HepG2 (cell line): ENCODE results near the gene NEIL3. TPM values are rescaled to one million over a fixed set of nuclear protein-coding genes. Genes with fewer than 3 reads are reported as not detected.

ENCODE experiments used
- ATAC-seq: fragments of 200-7000 bp; cut with Tn5 transposase; 3 replicates; pipeline ENCODE4 v1.9.1; 2020; ENCODE audit warnings: mild to moderate bottlenecking, moderate library complexity
- BruUV-seq: library from RNA; stranded (reverse); fragments of 400-500 nt; replicated peaks from 2 replicates; lab custom pipeline; 2021; lab: Mats Ljungman, UMichigan
- CTCF ChIA-PET: fragments of 300-600 bp; formaldehyde crosslinking; extraction: SDS; loops from one replicate; lab custom pipeline; 2021; ENCODE audit warnings: low total read pairs, inconsistent platforms, low intra/inter-chr PET ratio; lab: Yijun Ruan, JAX
- POLR2A ChIA-PET: fragments of 350-600 bp; sonication (Branson Sonifier 250); formaldehyde crosslinking; loops from one replicate; lab custom pipeline; 2020; ENCODE audit warnings: antibody characterized with exemption, inconsistent platforms; lab: Yijun Ruan, JAX
- DNase-seq: peaks from one replicate; pipeline ENCODE4 v3.0.0-alpha.2; 2015; ENCODE audit warnings: low spot score
- FAIRE-seq: peaks from 3 replicates; lab custom pipeline; 2011; peaks lifted over from hg19 to GRCh38; lab: Jason Lieb, UNC
- H2AFZ ChIP-seq: one replicate; pipeline ENCODE4 v1.6.1; 2011; ENCODE audit warnings: low read length, inconsistent platforms
- H3K27ac ChIP-seq: fragments of 300-600 bp; 3 replicates; pipeline ENCODE4 v1.8.0; 2011; ENCODE audit warnings: mixed run types, mild to moderate bottlenecking, mixed read lengths, low read length, inconsistent platforms; ENCODE audit not compliant: insufficient read depth; ENCODE audit errors: extremely low read length
- H3K27me3 ChIP-seq, 2 experiments: fragments of 200-600 bp in 1 of 2; 2 replicates in 1 of 2; 3 replicates in 1 of 2; pipeline versions ENCODE4 v1.6.0 to v1.8.0; 2011; ENCODE audit warnings: low read length in 2 of 2, mild to moderate bottlenecking in 2 of 2, moderate library complexity in 2 of 2, inconsistent platforms in 1 of 2; ENCODE audit not compliant: insufficient read depth in 2 of 2, control insufficient read depth in 1 of 2
- H3K36me3 ChIP-seq, 2 experiments: fragments of 200-600 bp in 1 of 2; replicated peaks in 1 of 2; 2 replicates in 1 of 2; 3 replicates in 1 of 2; pipeline versions ENCODE4 v1.5.1 to v1.8.0; 2011; ENCODE audit warnings: low read length in 2 of 2, inconsistent platforms in 1 of 2; ENCODE audit not compliant: insufficient read depth in 2 of 2, control insufficient read depth in 1 of 2
- H3K4me1 ChIP-seq: 2 replicates; pipeline ENCODE4 v1.5.1; 2012; ENCODE audit warnings: low read length, inconsistent platforms; ENCODE audit not compliant: insufficient read depth
- H3K4me2 ChIP-seq: 2 replicates; pipeline ENCODE4 v1.6.0; 2011; ENCODE audit warnings: low read depth, low read length, inconsistent platforms
- H3K4me3 ChIP-seq, 3 experiments: fragments of 200-600 bp in 1 of 3; sonication (generic), shearing (Covaris generic) in 1 of 3; replicated peaks in 1 of 3; 2 replicates each; pipeline ENCODE4 v1.5.1; 2011 to 2016; ENCODE audit warnings: low read length in 3 of 3, inconsistent platforms in 2 of 3, low read depth in 2 of 3, mild to moderate bottlenecking in 2 of 3, control low read depth in 1 of 3, mixed read lengths in 1 of 3; ENCODE audit not compliant: insufficient read depth in 1 of 3
- H3K79me2 ChIP-seq: one replicate; pipeline ENCODE4 v1.6.1; 2011; ENCODE audit warnings: low read length, inconsistent platforms; ENCODE audit not compliant: insufficient read depth
- H3K9ac ChIP-seq: 2 replicates; pipeline ENCODE4 v1.6.0; 2011; ENCODE audit warnings: mild to moderate bottlenecking, low read depth, low read length, inconsistent platforms; ENCODE audit not compliant: insufficient read depth
- H3K9me3 ChIP-seq: 2 replicates; pipeline ENCODE4 v1.5.1; 2012; ENCODE audit warnings: mild to moderate bottlenecking, low read length
- H4K20me1 ChIP-seq: 2 replicates; pipeline ENCODE4 v1.6.0; 2011; ENCODE audit warnings: inconsistent platforms, mild to moderate bottlenecking, low read length, moderate library complexity; ENCODE audit not compliant: insufficient read depth
- FOXA3 ChIP-seq: IDR thresholded peaks from 2 replicates; pipeline ENCODE4 v1.6.1; 2016; ENCODE audit warnings: missing genetic modification reagents, missing compliant biosample characterization
- NAIF1 ChIP-seq: sonication (generic); formaldehyde crosslinking; IDR thresholded peaks from 2 replicates; pipeline ENCODE4 v1.5.0; 2020; ENCODE audit warnings: mild to moderate bottlenecking, missing genetic modification reagents, borderline replicate concordance
- SETDB1 ChIP-seq: sonication (generic); formaldehyde crosslinking; IDR thresholded peaks from 2 replicates; pipeline ENCODE4 v1.5.1; 2020; ENCODE audit warnings: missing genetic modification reagents, mild to moderate bottlenecking, borderline replicate concordance
- TAF15 ChIP-seq: fragments of 200-400 bp; formaldehyde crosslinking; IDR thresholded peaks from one replicate; pipeline ENCODE4 v1.6.1; 2018; ENCODE audit warnings: mild to moderate bottlenecking, low read depth, low read length; ENCODE audit not compliant: poor library complexity, severe bottlenecking
- ZMYM3 ChIP-seq: sonication (generic); formaldehyde crosslinking; IDR thresholded peaks from 2 replicates; pipeline ENCODE4 v1.5.1; 2020; ENCODE audit warnings: mild to moderate bottlenecking, missing genetic modification reagents
- ZNF20 ChIP-seq: sonication (generic); formaldehyde crosslinking; IDR thresholded peaks from 2 replicates; pipeline ENCODE4 v1.4.0; 2020; ENCODE audit warnings: mild to moderate bottlenecking, moderate library complexity, missing genetic modification reagents
- ZNF382 ChIP-seq: sonication (generic); formaldehyde crosslinking; IDR thresholded peaks from 2 replicates; pipeline ENCODE4 v1.5.0; 2020; ENCODE audit warnings: missing genetic modification reagents, mild to moderate bottlenecking, borderline replicate concordance
- ZNF431 ChIP-seq: sonication (generic); formaldehyde crosslinking; IDR thresholded peaks from 2 replicates; pipeline ENCODE4 v1.9.0; 2022; ENCODE audit warnings: missing genetic modification reagents, low read depth, mild to moderate bottlenecking, borderline replicate concordance
- ZNF543 ChIP-seq: sonication (generic); formaldehyde crosslinking; IDR thresholded peaks from 2 replicates; pipeline ENCODE4 v1.4.0; 2020; ENCODE audit warnings: mild to moderate bottlenecking, missing genetic modification reagents
- ZNF570 ChIP-seq: sonication (generic); formaldehyde crosslinking; IDR thresholded peaks from 2 replicates; pipeline ENCODE4 v1.4.0; 2020; ENCODE audit warnings: mild to moderate bottlenecking, missing genetic modification reagents, borderline replicate concordance
- ZNF839 ChIP-seq: sonication (generic); formaldehyde crosslinking; IDR thresholded peaks from 2 replicates; pipeline ENCODE4 v1.4.0; 2020; ENCODE audit warnings: missing genetic modification reagents, mild to moderate bottlenecking, borderline replicate concordance
- WGBS: methylation state at CpG from one replicate; pipeline ENCODE4 v1.1.6; 2017; ENCODE audit warnings: low lambda C conversion rate; 5-methylcytosine and 5-hydroxymethylcytosine counted together
- in situ Hi-C: cut with HindIII; loops from 2 replicates; pipeline ENCODE4 v1.10.0; 2017; ENCODE audit warnings: low pct_unique_long_range_greater_than_20kb; ENCODE audit not compliant: extremely low pct_ligation_motif_present
- intact Hi-C: fragments of 100-400 bp; cut with micrococcal nuclease; formaldehyde crosslinking; loops from one replicate; pipeline ENCODE4 v1.10.0; 2022; ENCODE audit not compliant: unreplicated experiment
- polyA plus RNA-seq, 8 experiments: library from polyadenylated mRNA; depleted of rRNA in 3 of 8; stranded (reverse) in 7 of 8; unstranded in 1 of 8; fragments of >200 nt; fragmentation: Illumina TruSeq in 4 of 8; extraction: Trizol in 4 of 8; gene quantifications; 2 replicates each; pipeline versions ENCODE4 v1.2.1 to v1.2.3, GENCODE V29; 2011 to 2016; ENCODE audit warnings: low read depth in 4 of 8, missing spikeins in 1 of 8, mixed read lengths in 1 of 8; ENCODE audit not compliant: insufficient read depth in 1 of 8
- total RNA-seq, 5 experiments: library from RNA; depleted of rRNA; stranded (reverse); fragments of >200 nt; fragmentation: Illumina TruSeq; extraction: Trizol; gene quantifications; 2 replicates each; pipeline ENCODE4 v1.2.3, GENCODE V29; 2016; ENCODE audit warnings: low read depth in 1 of 5
- TF ChIP-seq, protein P1 (sequence below): sonication (generic); formaldehyde crosslinking; IDR thresholded peaks from 2 replicates; pipeline ENCODE4 v1.5.1; 2020; ENCODE audit warnings: mild to moderate bottlenecking, missing genetic modification reagents, moderate library complexity
- TF ChIP-seq, protein P2 (sequence below): sonication (generic); formaldehyde crosslinking; IDR thresholded peaks from 2 replicates; pipeline ENCODE4 v1.8.1; 2023; ENCODE audit warnings: mild to moderate bottlenecking, missing genetic modification reagents

The NEIL3 gene
- total and polyA plus RNA-seq, 2 of the 13 experiments (the other 11 are each of a cell fraction or from before 2014, with no cell fraction given) = 3.5 to 8.4 TPM

DNA sequence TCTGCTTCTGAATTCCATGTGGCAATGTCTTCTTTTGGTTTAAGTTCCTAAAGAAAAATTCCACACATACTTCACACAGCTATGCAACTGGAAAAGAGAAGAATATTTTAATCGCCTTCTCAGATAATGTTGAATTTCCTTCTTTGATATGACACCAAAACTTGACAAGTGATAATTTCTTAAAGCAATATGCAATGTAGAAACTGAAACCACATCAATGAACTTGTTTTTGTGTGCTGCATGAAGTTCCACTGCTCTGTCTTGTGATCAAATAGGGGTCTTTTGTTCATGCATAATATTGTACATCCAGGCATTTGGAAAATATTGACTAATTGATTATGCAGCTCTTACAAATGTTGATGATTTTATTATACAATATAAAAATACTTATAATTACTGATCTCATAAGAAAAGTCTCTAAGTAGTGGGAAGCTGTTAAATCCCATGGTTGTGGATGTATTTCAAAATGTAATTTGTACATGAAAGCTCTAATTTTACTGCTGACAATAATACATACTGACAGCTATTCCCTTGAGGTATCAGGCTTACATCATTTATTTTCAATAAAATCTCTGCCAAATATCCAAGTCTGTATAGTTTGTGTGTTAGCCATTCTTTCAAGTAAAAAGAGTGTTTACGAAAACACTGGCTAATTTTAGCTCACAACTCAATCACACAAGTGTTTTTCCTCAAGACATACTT is 76.1 kb downstream of the NEIL3 start:
- ChIA-PET POLR2A (no interaction called here), CTCF (no interaction called here)
- BruUV-seq = no TSS peak
- intact Hi-C loops = no loop called here
- ATAC-seq = no peak
- DNase-seq = no peak
- Histone ChIP-seq H3K9ac (no peak overlapping the region), H3K4me3 (no peak overlapping the region), H2AFZ (no peak overlapping the region), H3K9me3 (no peaks in the 10 kb centered on the region), H3K79me2 (no peaks in the 10 kb centered on the region), H3K36me3 (no peaks in the 10 kb centered on the region), H3K27me3 (no peaks in the 10 kb centered on the region), H3K4me2 (no peak overlapping the region), H3K27ac (no peak overlapping the region), H4K20me1 (no peaks in the 10 kb centered on the region), H3K4me1 (0 out of 2 replicates have a peak, but pooled peaks cover 5% of the 10 kb centered on the region)
- in situ Hi-C loops = no loop called here
- FAIRE-seq = no peak
- WGBS = 29% methylated on average over 2 of the region's 2 CpGs
- TF ChIP-seq, protein P1, sequence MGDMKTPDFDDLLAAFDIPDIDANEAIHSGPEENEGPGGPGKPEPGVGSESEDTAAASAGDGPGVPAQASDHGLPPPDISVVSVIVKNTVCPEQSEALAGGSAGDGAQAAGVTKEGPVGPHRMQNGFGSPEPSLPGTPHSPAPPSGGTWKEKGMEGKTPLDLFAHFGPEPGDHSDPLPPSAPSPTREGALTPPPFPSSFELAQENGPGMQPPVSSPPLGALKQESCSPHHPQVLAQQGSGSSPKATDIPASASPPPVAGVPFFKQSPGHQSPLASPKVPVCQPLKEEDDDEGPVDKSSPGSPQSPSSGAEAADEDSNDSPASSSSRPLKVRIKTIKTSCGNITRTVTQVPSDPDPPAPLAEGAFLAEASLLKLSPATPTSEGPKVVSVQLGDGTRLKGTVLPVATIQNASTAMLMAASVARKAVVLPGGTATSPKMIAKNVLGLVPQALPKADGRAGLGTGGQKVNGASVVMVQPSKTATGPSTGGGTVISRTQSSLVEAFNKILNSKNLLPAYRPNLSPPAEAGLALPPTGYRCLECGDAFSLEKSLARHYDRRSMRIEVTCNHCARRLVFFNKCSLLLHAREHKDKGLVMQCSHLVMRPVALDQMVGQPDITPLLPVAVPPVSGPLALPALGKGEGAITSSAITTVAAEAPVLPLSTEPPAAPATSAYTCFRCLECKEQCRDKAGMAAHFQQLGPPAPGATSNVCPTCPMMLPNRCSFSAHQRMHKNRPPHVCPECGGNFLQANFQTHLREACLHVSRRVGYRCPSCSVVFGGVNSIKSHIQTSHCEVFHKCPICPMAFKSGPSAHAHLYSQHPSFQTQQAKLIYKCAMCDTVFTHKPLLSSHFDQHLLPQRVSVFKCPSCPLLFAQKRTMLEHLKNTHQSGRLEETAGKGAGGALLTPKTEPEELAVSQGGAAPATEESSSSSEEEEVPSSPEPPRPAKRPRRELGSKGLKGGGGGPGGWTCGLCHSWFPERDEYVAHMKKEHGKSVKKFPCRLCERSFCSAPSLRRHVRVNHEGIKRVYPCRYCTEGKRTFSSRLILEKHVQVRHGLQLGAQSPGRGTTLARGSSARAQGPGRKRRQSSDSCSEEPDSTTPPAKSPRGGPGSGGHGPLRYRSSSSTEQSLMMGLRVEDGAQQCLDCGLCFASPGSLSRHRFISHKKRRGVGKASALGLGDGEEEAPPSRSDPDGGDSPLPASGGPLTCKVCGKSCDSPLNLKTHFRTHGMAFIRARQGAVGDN (CRISPR knock-in tag) = no peak
- no peak for TF ChIP-seq FOXA3
- no peak for TF ChIP-seq ZNF382 (CRISPR knock-in tag)
- TF ChIP-seq ZNF543 = no peak
- no peak for TF ChIP-seq ZNF570 (CRISPR knock-in tag)
- TF ChIP-seq ZNF20 (CRISPR knock-in tag) = no peak
- TF ChIP-seq ZMYM3 = no peak
- TF ChIP-seq ZNF431 (CRISPR knock-in tag) = no peak
- TF ChIP-seq ZNF839 = no peak
- TF ChIP-seq NAIF1 (CRISPR knock-in tag) = no peak
- no peak for TF ChIP-seq SETDB1 (CRISPR knock-in tag)
- no peak for TF ChIP-seq TAF15
- TF ChIP-seq, protein P2, sequence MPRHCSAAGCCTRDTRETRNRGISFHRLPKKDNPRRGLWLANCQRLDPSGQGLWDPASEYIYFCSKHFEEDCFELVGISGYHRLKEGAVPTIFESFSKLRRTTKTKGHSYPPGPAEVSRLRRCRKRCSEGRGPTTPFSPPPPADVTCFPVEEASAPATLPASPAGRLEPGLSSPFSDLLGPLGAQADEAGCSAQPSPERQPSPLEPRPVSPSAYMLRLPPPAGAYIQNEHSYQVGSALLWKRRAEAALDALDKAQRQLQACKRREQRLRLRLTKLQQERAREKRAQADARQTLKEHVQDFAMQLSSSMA (CRISPR knock-in tag) = no peak
